ENCODE results near the gene FAM222B. TPM values are rescaled to one million over a fixed set of nuclear protein-coding genes. Genes with fewer than 3 reads are reported as not detected.

FAM222B gene
- total RNA-seq, 1 donor from 2014 or later, result 17.4 TPM

GRCh38 chr17:28717578-28718332 lies 124.8 kb downstream of the FAM222B start, which contains the start of gene RAB34:
Gene RAB34, minus strand, starts transcription at chr17:28717868. Its CDS starts 602 bp downstream, at chr17:28717266.
- intact Hi-C loops (cut with micrococcal nuclease), result loop anchor here (2.0 to 10.0 kb wide), 3 partner anchors 73 to 427 kb away; partner anchors contain the start of genes BLTP2, IFT20 and TNFAIP1

GRCh38 chr17:28716740-28717577 lies 125.6 kb downstream of the FAM222B start:
- intact Hi-C loops (cut with micrococcal nuclease), result loop anchor here (10.0 kb wide), 2 partner anchors 382 to 428 kb away; partner anchors contain the start of genes IFT20 and TNFAIP1

GRCh38 chr17:28715217-28715616 lies 127.4 kb downstream of the FAM222B start:
- intact Hi-C loops (cut with micrococcal nuclease), result loop anchor here (10.0 kb wide), 2 partner anchors 380 to 430 kb away; partner anchors contain the start of genes IFT20 and TNFAIP1

- intact Hi-C loops (cut with micrococcal nuclease), result loop anchor here (5.0 to 10.0 kb wide), 3 partner anchors 162 to 431 kb away; partner anchors contain the start of genes IFT20, TNFAIP1 and UNC119
These were observed 128.3 kb downstream of the FAM222B start for GRCh38 chr17:28714281-28714680.

GRCh38 chr17:28712705-28713415 lies 129.7 kb downstream of the FAM222B start:
- intact Hi-C loops (cut with micrococcal nuclease), result loop anchor here (5.0 to 10.0 kb wide), 3 partner anchors 161 to 432 kb away; partner anchors contain the start of genes IFT20, TNFAIP1 and UNC119

GRCh38 chr17:28712032-28712704 lies 130.4 kb downstream of the FAM222B start:
- intact Hi-C loops (cut with micrococcal nuclease), result loop anchor here (5.0 to 10.0 kb wide), 3 partner anchors 160 to 433 kb away; partner anchors contain the start of genes IFT20, TNFAIP1 and UNC119

- intact Hi-C loops (cut with micrococcal nuclease), result loop anchor here (1.0 to 10.0 kb wide), 7 partner anchors 8 to 433 kb away; partner anchors contain the start of genes IFT20, NEK8, PIGS and RPL23A
These were observed 130.9 kb downstream of the FAM222B start, which contains the start of gene PROCA1 for GRCh38 chr17:28711723-28712031. Gene PROCA1, minus strand, starts transcription at chr17:28711888. Its CDS starts 228 bp downstream, at chr17:28711660.

- intact Hi-C loops (cut with micrococcal nuclease), result loop anchor here (1.0 to 10.0 kb wide), 7 partner anchors 8 to 434 kb away; partner anchors contain the start of genes IFT20, NEK8, PIGS and RPL23A
These were observed 131.5 kb downstream of the FAM222B start for GRCh38 chr17:28710861-28711722.

GRCh38 chr17:28707339-28707720 lies 135.3 kb downstream of the FAM222B start:
- intact Hi-C loops (cut with micrococcal nuclease), result no loop called here

- intact Hi-C loops (cut with micrococcal nuclease), result no loop called here
These were observed 135.9 kb downstream of the FAM222B start for GRCh38 chr17:28706471-28707338.

Other genes starting within 250 kb of the FAM222B start
- gene SPAG5, start 243.8 kb downstream of the FAM222B start, total RNA-seq, result 125 and 128 TPM in 2 replicates
- gene RSKR, start 228.6 kb downstream of the FAM222B start, total RNA-seq, result 27.2 and 31.1 TPM in 2 replicates
- 161 and 163 TPM in 2 replicates for gene BLTP2, start 197.6 kb downstream of the FAM222B start, total RNA-seq
- 42.4 and 44.5 TPM in 2 replicates for gene SDF2, start 180.9 kb downstream of the FAM222B start, total RNA-seq
- gene SUPT6H, start 180.6 kb downstream of the FAM222B start, total RNA-seq, result 83.8 and 84.3 TPM in 2 replicates
- 5.9 and 6.9 TPM in 2 replicates for gene PROCA1, start 130.9 kb downstream of the FAM222B start, total RNA-seq
- 9.8 and 10.4 TPM in 2 replicates for gene RAB34, start 124.9 kb downstream of the FAM222B start, total RNA-seq
- 1,892 and 1,893 TPM in 2 replicates for gene RPL23A, start 122.8 kb downstream of the FAM222B start, total RNA-seq
- gene TLCD1, start 116.6 kb downstream of the FAM222B start, total RNA-seq, result 1.7 and 3.2 TPM in 2 replicates
- gene NEK8, start 114.0 kb downstream of the FAM222B start, total RNA-seq, result 5.5 and 7.3 TPM in 2 replicates
- gene TRAF4, start 98.8 kb downstream of the FAM222B start, total RNA-seq, result 49.1 and 50.6 TPM in 2 replicates
- gene ERAL1, start 12.2 kb upstream of the FAM222B start, total RNA-seq, result 45.1 and 47.8 TPM in 2 replicates
- gene FLOT2, start 54.9 kb upstream of the FAM222B start, total RNA-seq, result 207 and 212 TPM in 2 replicates
- 25.7 and 30.5 TPM in 2 replicates for gene DHRS13, start 60.3 kb upstream of the FAM222B start, total RNA-seq
- 61.0 and 72.0 TPM in 2 replicates for gene PHF12, start 108.7 kb upstream of the FAM222B start, total RNA-seq
- gene SEZ6, start 163.2 kb upstream of the FAM222B start, total RNA-seq, result not detected in 2 replicates
- gene PIPOX, start 200.4 kb upstream of the FAM222B start, total RNA-seq, result 1.8 and 1.9 TPM in 2 replicates

All from T-helper 2 cell treated with Interferon-gamma antibody and Interleukin-4, amounts not matched to agents 100 ng/mL and 5 ng/mL, for 36 hours (primary cell).